Psoas muscle (tissue), 8 donors: ENCODE data around the gene HSBP1L1. TPM values are rescaled to one million over a fixed set of nuclear protein-coding genes. Genes with fewer than 3 reads are reported as not detected.

Source experiments
- ATAC-seq, 4 donors: fragments of 200-7000 bp; cut with Tn5 transposase; one replicate each; pipeline ENCODE4 v1.9.1; 2020; ENCODE audit warnings: moderate library complexity in 3 of 4, mild to moderate bottlenecking in 2 of 4
- DNase-seq, 2 donors: peaks; one replicate each; pipeline ENCODE4 v3.0.0-alpha.2; 2020
- H3K27ac ChIP-seq: fragments of 200-600 bp; one replicate; pipeline ENCODE4 v1.8.0; 2022
- H3K27me3 ChIP-seq, 3 donors: fragments of 200-600 bp in 1 of 3; one replicate each; pipeline versions ENCODE4 v1.6.1 to v1.8.0; 2013 to 2022; ENCODE audit warnings: low read length in 2 of 3, mild to moderate bottlenecking in 2 of 3, moderate library complexity in 1 of 3; ENCODE audit not compliant: insufficient read depth in 3 of 3
- H3K36me3 ChIP-seq, 2 donors: fragments of 200-600 bp in 1 of 2; one replicate each; pipeline versions ENCODE4 v1.6.1 to v1.8.0; 2013 to 2022; ENCODE audit warnings: low read depth in 1 of 2, mild to moderate bottlenecking in 1 of 2, moderate library complexity in 1 of 2; ENCODE audit not compliant: insufficient read depth in 1 of 2
- H3K4me1 ChIP-seq: fragments of 200-600 bp; one replicate; pipeline ENCODE4 v1.8.0; 2022
- H3K4me3 ChIP-seq: fragments of 200-600 bp; one replicate; pipeline ENCODE4 v1.8.0; 2022; ENCODE audit warnings: mild to moderate bottlenecking
- H3K9me3 ChIP-seq: fragments of 200-600 bp; one replicate; pipeline ENCODE4 v1.8.0; 2022
- WGBS, 3 donors: extraction: QIAGEN DNeasy Blood & Tissue Kit; methylation state at CpG; one replicate each; pipeline versions ENCODE4 v1.1.6 to v1.1.7; 2013; 5-methylcytosine and 5-hydroxymethylcytosine counted together
- intact Hi-C, 2 donors: fragments of 100-400 bp; cut with DNase I; formaldehyde crosslinking; loops; one replicate each; pipeline versions ENCODE4 v1.11.0 to v1.14.2; 2022
- polyA plus RNA-seq, 3 donors: library from polyadenylated mRNA; stranded (reverse); fragments of 200-250 nt; gene quantifications; one replicate each; pipeline ENCODE4 v1.2.3, GENCODE V29; 2013
- total RNA-seq, 4 donors: library from RNA; stranded (reverse); fragmentation: NEBNext Ultra II Directional in 2 of 4; extraction: Animal tissue kit (Norgen Biotek cat#: 25700) in 2 of 4; gene quantifications; one replicate each; pipeline versions ENCODE4 v1.2.1 to v1.2.4, GENCODE V29; 2021 to 2023
- TF ChIP-seq, protein P1 (sequence below): fragments of 200-600 bp; IDR thresholded peaks from one replicate; pipeline ENCODE4 v1.8.0; 2022; ENCODE audit warnings: antibody characterized with exemption
- donor health status: healthy with polysubstance abuse.
- donor health status: DM: no; HTN: no; CAD: no; lungs with moderate emphysema.
- donor health status: Bipolar disorder and iron deficiency.
- donor health status: healthy.
- donor health status: DM: yes; HTN: yes; CAD: no.
- donor health status: DM: no; HTN: no; CAD: no.
- donor health status: DM: no; HTN: no; CAD: no.
- donor health status: DM: yes; HTN: yes; CAD: no.

Gene HSBP1L1
- total and polyA plus RNA-seq, 7 donors, result 2.5 to 11.9 (median 8.7) TPM

DNA sequence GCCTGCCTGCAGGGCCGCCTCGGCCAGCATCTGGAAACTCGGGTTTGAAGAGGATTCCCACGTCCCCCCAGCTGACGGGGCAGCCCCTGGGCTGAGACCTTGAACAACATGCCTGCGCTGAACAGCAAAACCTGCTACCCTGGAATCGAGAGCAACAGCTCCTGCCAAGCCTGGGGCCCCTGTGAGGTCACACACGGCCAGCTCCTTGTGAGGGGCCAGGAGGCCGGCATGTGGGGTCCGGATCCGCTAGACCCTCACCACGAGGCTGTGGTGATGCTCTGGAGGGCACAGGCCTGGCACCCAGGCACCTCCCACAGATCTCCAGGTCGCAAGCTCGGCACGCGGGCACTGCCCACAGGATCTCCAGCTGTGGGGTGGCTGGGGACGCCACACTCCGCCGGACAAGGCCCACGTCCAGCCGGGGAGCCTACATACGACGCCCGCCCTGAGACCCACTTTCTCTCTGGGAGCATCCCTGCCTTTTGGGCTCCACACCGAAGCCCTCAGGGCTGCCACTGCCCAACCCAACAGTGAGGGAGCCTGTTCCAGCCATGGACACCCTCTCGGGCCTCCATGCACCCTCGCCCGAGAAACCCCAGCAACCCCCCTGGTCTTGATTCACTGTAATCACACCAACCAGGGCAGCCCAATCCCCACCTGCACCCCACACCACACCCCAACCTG lies 47.1 kb upstream of the HSBP1L1 start:
- H3K36me3 ChIP-seq, result peaks cover 0 to 39% of the 10 kb centered on the region in 2 donors
- no peaks in the 10 kb centered on the region for H3K9me3 ChIP-seq
- peaks cover 4% of the 10 kb centered on the region for H3K4me1 ChIP-seq
- no peak overlapping the region for H3K4me3 ChIP-seq
- ATAC-seq (no peak), DNase-seq (peak in 1 of 2 donors; percentile 49)
- H3K27me3 ChIP-seq, result no peaks in the 10 kb centered on the region
- TF ChIP-seq, protein P1, sequence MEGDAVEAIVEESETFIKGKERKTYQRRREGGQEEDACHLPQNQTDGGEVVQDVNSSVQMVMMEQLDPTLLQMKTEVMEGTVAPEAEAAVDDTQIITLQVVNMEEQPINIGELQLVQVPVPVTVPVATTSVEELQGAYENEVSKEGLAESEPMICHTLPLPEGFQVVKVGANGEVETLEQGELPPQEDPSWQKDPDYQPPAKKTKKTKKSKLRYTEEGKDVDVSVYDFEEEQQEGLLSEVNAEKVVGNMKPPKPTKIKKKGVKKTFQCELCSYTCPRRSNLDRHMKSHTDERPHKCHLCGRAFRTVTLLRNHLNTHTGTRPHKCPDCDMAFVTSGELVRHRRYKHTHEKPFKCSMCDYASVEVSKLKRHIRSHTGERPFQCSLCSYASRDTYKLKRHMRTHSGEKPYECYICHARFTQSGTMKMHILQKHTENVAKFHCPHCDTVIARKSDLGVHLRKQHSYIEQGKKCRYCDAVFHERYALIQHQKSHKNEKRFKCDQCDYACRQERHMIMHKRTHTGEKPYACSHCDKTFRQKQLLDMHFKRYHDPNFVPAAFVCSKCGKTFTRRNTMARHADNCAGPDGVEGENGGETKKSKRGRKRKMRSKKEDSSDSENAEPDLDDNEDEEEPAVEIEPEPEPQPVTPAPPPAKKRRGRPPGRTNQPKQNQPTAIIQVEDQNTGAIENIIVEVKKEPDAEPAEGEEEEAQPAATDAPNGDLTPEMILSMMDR, result no peak
- no peak overlapping the region for H3K27ac ChIP-seq
- WGBS, 3 donors, result 95 to 98% (median 96%) methylated on average over 28 of the region's 28 CpGs
- intact Hi-C loops, result no loop called here

DNA sequence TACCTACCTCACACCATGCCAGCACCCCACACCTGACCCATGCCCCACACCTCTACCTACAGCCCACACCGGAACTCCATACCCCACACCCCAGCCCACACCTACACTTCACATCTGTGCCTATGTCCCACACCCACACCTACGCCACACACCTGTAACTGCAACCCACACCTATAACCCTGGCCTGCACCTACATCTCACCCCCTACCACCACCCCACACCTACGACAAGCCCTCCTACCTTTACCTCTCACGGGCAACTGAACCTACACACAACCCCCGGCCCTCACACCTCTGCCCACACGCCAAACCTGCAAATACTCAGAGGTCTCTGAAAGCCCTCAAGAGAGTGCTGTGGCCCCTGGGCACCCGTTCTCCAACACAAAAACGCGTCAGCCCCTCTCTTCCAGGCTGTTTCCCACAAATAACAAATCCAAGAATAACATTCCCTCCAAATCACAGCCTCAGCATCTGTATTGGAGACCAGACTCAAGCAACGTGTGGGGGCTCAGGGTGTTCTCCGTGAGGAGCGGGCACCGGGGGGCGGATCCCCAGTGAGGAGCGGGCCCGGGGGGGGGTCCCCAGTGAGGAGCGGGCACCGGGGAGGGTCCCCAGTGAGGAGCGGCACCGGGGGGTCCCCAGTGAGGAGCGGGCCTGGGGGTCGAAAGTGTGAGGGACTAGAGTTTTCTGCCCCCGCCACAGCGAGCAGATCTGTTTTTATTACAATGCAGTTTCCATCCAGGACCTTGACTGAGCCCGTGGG lies 46.4 kb upstream of the HSBP1L1 start:
- peak in 1 of 2 donors; percentile 23 for DNase-seq
- 93 to 96% (median 96%) methylated on average over 23 to 25 of the region's 25 CpGs for whole genome bisulfite sequencing, 3 donors
- TF ChIP-seq, protein P1, result no peak

DNA sequence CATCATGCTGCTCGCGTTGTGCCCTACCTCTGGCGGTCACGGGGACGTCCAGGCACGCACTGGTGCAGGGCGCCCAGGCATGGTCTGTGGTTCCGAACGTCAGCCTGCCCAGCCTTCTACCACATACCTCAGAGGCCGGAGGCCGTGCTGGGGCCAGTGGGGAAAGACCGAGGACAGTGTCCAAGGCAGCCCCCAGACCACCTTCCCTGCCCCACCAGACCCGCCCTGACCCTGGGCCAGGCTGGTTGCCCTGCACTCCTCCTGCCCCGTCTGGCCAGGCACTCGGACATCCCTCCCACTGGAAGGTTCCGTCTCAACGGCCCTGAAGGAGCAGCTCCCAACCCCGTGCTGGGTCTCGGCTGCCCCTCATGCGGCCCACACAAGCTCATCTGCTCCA lies 45.8 kb upstream of the HSBP1L1 start:
- no peaks in the 10 kb centered on the region for H3K4me1 ChIP-seq
- no peaks in the 10 kb centered on the region for H3K9me3 ChIP-seq
- TF ChIP-seq, protein P1, result no peak
- 95 to 97% (median 96%) methylated on average over 15 to 20 of the region's 20 CpGs for WGBS, 3 donors
- peaks cover 0 to 35% of the 10 kb centered on the region in 2 donors for H3K36me3 ChIP-seq
- ATAC-seq (no peak), DNase-seq (peak in 1 of 2 donors; percentile 44)
- H3K4me3 ChIP-seq, result no peak overlapping the region
- intact Hi-C loops, result no loop called here
- H3K27ac ChIP-seq, result no peak overlapping the region
- no peaks in the 10 kb centered on the region for H3K27me3 ChIP-seq

More for the DNA sequence above, 46.4 kb upstream of the HSBP1L1 start:
- Histone ChIP-seq H3K36me3 (peaks cover 0 to 38% of the 10 kb centered on the region in 2 donors), H3K4me3 (no peak overlapping the region), H3K9me3 (no peaks in the 10 kb centered on the region), H3K27ac (no peak overlapping the region), H3K27me3 (no peaks in the 10 kb centered on the region), H3K4me1 (no peaks in the 10 kb centered on the region)
- intact Hi-C loops, result no loop called here
- peak in 1 of 4 donors; percentile 4 for ATAC-seq

DNA sequence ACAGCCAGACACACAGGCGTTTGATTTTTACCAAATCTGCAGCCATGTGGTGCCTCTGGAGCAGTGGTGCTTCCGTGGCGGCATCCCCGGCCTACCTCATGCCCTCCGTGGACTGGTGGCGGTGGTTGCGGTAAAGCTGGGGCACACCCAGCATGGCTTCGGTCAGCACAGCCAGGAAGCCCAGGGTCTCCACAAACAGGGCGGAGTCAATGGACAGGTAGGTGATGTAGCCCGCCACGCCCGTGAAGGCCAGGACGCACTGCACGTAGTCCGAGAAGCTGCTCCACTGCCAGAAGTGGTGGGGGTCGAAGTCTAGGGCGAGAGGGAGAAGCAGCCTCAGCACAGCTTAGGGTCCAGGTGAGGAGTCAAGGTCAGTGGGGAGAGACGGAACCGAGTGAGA lies 45.4 kb upstream of the HSBP1L1 start:
- H3K27ac ChIP-seq, result no peak overlapping the region
- peaks cover 0 to 40% of the 10 kb centered on the region in 2 donors for H3K36me3 ChIP-seq
- no peaks in the 10 kb centered on the region for H3K4me1 ChIP-seq
- H3K4me3 ChIP-seq, result no peak overlapping the region
- TF ChIP-seq, protein P1, result no peak
- 96 to 97% (median 96%) methylated on average over 19 of the region's 19 CpGs for WGBS, 3 donors
- no peaks in the 10 kb centered on the region for H3K9me3 ChIP-seq
- no peaks in the 10 kb centered on the region for H3K27me3 ChIP-seq
- ATAC-seq (no peak), DNase-seq (peak in 1 of 2 donors; percentile 42)
- intact Hi-C loops, result no loop called here
